Coronary artery (tissue), 2 donors: ENCODE data around the gene SLC43A2.

Experiments
- DNase-seq: peaks from one replicate; pipeline ENCODE4 v3.0.0-alpha.2; 2017; ENCODE audit warnings: low spot score
- H3K27ac ChIP-seq, 2 donors: fragments of 200-600 bp; sonication (generic); one replicate each; pipeline ENCODE4 v1.5.1; 2016 to 2019
- H3K4me3 ChIP-seq: fragments of 200-600 bp; sonication (generic); 2 replicates; pipeline ENCODE4 v1.5.1; 2016; ENCODE audit warnings: mild to moderate bottlenecking, moderate library complexity
- CTCF ChIP-seq: fragments of 200-600 bp; sonication (generic); IDR thresholded peaks from one replicate; pipeline ENCODE4 v1.5.1; 2019; ENCODE audit warnings: antibody characterized with exemption

The SLC43A2 gene

DNA sequence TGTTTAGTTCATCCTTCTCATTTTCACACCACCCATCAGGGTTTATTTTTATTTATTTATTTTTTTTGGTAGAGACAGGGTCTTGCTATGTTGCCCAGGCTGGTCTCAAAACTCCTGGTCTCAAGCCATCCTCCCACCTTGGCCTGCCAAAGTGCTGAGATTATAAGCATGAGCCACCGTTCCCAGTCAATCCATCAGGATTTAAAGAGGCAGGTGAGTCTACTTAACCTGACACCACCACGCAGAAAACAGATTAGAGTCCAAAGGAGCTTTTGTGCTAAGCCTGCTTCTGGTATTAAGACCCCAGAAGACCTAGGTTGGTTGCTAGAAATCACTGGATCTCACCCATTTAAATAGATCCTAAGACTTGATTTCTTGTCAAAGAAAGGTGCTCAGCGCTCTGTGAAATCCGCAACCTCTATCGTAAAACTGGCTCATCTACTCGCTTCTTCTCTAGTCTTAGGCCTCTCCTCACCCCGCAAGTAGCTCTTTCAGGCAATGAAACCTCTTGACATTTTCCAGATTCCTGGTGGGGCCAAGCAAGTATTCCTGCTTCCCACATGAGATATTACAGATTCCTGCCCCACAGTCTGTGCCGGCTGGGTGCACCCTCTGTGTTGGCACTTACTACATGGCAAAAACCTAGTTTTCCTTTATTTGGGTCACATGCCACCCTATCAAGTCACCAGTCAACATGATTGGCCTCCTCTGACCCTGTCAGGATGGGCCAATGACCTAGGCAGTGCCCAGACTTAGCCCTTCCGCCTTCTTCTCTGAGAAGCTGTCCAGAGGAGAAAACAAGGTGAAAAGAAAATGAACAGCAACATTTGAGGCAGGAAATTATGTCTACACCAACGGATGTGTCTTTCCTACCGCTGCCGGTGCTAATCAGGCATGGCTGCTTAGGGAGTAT lies 75.0 kb downstream of the SLC43A2 start:
- DNase-seq, result no peak
- H3K4me3 ChIP-seq, result no peak overlapping the region
- H3K27ac ChIP-seq, result no peak overlapping the region
- no peak for TF ChIP-seq CTCF

DNA sequence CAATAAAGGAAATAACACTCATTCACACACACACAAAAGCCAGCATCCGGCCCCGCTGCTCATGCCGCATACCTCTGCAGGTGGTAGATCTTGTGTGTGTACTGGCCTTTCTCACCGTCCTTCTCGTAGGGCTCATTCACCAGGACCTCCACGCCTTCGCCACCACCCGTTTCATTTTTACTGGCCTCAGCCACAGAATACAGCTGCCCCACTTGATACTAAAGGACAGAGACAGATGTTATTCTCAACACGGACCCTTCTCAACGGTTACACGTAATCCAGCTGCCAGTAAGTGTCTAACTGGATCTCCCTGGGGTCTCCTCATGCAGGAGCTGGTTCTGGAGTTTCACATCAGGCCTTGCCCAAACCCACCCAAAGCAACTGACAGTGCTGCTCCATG lies 75.7 kb downstream of the SLC43A2 start:
- H3K4me3 ChIP-seq, result no peak overlapping the region
- TF ChIP-seq CTCF, result no peak
- no peak overlapping the region for H3K27ac ChIP-seq
- DNase-seq, result no peak

DNA sequence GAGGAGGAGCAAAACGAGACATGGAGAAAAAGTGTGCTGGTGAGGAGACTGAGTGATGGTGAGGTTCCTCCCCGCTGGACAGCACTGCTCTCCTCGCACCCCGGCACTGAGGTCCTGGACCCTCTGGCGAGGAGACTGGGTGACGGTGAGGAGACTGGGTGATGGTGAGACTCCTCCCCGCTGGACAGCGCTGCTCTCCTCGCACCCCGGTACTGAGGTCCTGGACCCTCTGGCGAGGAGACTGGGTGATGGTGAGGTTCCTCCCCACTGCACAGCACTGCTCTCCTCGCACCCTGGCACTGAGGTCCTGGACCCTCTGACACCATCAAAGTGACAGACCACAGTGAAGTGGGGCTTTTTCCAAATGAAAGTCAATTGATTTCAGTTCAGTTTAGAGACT lies 76.9 kb downstream of the SLC43A2 start:
- Histone ChIP-seq H3K4me3 (no peak overlapping the region), H3K27ac (no peak overlapping the region)
- TF ChIP-seq CTCF, result no peak
- no peak for DNase-seq

DNA sequence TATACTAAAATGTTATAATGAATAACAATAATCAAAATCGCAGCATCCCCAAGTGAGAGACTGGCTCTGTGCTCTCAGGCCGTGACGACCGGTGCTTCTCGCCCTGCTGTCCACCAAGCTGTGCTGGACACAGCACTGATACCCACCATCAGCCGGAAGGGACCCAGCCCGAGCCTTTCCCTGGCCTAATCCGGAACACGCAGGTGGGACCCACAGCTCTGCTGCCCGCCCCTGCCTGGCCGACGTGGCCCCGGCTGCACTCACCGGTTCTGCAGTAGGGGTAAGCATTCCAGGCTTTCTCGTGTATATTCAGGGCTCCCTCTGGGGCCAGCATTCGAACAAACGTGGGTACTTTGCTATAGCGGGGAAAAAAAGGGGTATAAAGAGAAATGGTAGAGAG lies 80.6 kb downstream of the SLC43A2 start:
- DNase-seq, result no peak
- TF ChIP-seq CTCF, result no peak
- Histone ChIP-seq H3K4me3 (no peak overlapping the region), H3K27ac (no peak overlapping the region)

- H3K27ac ChIP-seq, result peak overlapping the region in 1 of 2 donors; percentile 40
- TF ChIP-seq CTCF, result no peak
- no peak overlapping the region for H3K4me3 ChIP-seq
- DNase-seq, result no peak
Measured at GRCh38 chr17:1546292-1546922, 82.2 kb downstream of the SLC43A2 start.

GRCh38 chr17:1545618-1546017 lies 83.0 kb downstream of the SLC43A2 start:
- Histone ChIP-seq H3K4me3 (no peak overlapping the region), H3K27ac (no peak overlapping the region)
- no peak for DNase-seq
- no peak for TF ChIP-seq CTCF

DNA sequence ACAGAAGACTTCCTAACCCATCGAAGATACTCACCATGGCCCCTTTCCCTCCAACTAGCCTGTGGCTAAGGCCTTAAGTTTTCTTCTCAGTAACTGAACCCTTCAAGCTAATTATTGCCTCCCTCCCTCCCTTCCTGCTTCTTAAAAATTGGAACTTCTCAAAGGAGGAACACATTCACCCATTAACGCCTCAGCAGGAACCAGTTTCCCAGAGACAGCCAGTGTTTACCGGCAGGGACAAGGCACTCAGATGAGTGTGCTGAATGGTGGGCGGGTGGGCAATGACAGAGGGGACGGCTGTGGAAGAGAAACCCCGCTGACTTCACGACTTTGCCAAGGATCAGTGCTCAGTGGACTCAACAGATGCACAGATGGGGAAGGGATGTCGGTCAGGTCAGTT lies 86.3 kb downstream of the SLC43A2 start:
- Histone ChIP-seq H3K27ac (no peak overlapping the region), H3K4me3 (no peak overlapping the region)
- DNase-seq, result no peak
- no peak for TF ChIP-seq CTCF
